ENCODE data around the gene HYAL1.
A peak's percentile ranks its signal among the peaks of the same experiment; 100 is the strongest.
"Not testable (repeated sequence)": the region's sequence is repeated elsewhere in the genome, so short reads cannot be mapped to it uniquely, and the experiment has no call there.

Gene HYAL1

DNA sequence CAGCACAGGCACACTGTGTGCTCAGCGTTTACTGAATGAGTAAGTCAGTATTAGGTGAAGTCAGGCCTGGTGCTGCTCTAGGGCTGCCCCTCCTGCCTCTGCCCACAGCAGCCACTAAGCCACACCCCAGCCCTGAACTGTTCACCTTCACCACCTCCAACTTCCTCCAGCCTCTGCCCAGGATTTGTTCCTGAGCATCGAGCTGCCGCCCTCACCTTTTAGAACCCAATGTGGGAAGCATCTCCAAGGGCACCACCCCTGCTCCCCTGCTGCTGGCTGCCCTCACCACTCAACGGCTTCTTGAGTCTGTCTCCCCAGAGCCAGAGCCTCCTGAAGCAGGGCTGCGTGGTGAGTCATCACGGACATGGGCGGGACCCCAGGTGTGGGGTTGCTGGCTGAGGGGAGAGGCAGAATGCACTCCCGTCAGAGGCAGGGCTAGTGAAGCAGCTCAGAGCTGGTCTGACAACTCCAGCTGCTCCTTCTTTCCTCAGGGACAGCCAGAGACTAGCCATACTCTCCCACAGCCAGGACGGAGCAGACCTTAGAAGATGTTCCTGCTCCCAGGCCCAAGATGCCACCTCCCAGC lies 13.4 kb upstream of the HYAL1 start:
- DNase-seq, result no peak

- no peak for DNase-seq
Observed at GRCh38 chr3:50314816-50315215, 11.4 kb upstream of the HYAL1 start.

DNA sequence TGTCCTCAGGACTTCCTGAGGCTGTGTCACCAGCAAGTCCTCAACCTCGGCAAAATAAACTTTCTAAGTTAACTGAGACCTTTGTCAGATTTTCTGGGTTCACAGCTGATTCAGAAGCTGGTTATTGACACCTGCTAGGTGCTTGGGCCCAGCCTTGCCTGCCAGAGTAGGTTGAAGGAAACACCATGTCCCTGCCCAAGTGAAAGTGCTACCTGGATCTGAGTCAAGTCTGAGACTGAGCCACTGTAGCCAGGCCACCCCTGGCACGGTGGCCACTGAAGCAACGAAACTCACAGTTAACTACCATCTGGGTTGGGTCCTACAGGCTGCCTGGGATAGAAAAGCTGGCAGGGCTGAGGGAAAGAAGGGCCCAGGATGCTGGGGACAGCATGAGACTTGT lies 11.0 kb upstream of the HYAL1 start:
- no peak for DNase-seq

- DNase-seq, result not testable (repeated sequence)
Observed at GRCh38 chr3:50312041-50312440, 8.7 kb upstream of the HYAL1 start.

GRCh38 chr3:50304601-50305000 lies 1.2 kb upstream of the HYAL1 start:
- DNase-seq, result no peak

DNA sequence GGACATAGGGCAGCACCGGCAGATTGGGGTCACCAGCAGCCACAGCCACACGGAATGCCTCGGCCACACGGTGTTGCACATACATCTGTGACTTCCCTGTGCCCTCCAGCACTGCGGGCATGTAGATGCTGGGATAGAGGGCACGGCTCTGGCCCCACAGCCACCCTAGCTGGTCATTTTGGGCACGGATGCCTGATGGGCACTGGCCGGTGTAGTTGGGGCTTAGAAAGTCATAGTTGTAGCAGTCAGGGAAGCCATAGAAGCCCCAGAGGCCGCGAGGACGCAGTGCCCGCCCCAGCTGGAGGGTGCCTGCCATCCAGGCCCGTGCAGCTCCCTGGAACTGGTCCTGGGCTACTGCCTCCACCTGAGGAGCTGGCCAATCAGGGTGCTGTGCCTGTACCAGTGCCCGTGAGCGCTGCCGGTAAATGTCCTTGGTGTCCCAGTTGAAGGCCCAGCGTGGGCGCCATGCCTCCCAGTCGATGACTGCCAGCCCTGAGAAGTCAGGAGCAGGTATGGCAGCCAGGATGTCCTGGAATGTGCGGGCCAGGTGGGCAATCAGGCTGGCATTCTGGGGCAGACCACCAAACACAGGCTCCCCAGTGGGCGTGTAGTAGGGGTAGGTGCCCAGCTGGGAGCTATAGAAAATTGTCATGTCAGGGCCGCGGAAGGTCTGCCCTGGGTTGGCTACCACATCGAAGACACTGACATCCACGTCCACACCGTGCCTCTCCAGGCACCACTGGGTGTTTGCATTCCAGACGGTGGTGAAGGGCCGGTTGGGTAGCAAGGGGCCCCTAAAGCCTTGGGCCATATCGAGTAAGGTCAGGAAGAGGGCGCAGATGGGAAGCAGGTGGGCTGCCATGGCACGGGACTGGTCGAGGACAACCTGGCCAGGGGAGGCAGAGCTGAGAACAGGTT lies 1.0 kb downstream of the HYAL1 start:
- DNase-seq, result no peak

DNA sequence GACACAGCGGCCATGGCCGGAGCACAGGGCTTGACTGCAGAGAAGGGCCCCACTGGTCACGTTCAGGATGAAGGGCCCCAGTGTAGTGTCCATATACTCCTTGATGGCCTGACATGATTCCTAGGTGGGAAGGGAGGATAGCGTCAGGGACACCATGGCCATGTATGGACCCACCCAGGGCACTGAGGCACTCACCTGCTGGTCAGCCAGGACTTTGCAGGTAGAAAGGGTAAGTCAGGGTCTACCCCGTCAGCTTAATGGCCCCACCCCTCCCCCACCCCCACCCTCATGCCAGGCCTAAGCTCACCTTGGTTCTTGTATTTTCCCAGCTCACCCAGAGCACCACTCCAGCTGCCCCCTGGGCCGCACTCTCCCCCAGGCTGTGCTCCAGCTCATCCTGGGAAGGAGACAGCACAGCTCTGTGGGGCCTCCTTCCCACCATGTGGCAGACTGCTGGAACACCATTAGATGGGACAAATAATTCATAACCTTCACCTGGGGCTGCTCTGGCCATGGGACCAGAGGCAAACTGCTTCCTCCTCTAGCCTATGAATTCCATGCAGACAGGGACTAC lies 2.6 kb downstream of the HYAL1 start:
- DNase-seq, result no peak

DNA sequence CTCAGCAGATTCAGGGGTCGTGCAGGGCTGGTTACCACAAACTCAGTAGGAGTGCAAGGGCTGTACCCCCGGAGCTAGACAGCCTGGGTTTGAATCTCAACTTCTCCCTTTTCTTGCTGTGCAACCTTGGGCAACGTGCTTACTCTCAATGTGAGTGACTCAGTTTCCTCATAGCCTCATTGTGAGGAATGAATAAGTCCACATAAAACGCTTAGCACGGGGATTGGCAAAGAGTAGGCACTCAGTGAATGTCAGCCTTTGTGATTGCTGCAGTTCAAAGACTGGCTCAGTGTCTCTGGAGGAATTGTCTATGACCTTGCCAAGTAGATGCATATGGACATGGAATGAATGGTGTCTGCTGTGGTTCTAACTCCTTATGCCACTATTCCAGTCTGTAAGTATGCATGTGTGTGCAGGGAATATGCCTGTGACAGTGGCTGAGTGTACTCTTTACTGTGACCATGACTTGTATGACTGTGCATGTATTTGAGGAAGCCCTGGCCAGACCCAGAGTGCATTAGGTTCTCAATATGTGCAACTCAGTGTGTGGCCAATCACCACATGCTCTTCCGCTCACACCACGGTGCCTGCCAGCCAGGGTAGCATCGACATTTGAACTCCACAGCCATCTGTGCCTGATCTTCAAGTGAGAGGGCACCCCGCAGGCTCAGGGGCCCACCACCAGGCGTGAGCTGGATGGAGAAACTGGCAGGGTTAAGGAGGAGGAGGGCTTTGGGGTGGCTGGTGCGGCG lies 3.3 kb downstream of the HYAL1 start:
- no peak for DNase-seq

GRCh38 chr3:50299638-50299928 lies 3.8 kb downstream of the HYAL1 start:
- DNase-seq, result no peak

GRCh38 chr3:50298836-50299637 lies 4.3 kb downstream of the HYAL1 start, which contains the start of the genes HYAL3 and NAA80:
Gene HYAL3, minus strand, starts transcription at chr3:50299405. Its CDS starts 3,803 bp downstream, at chr3:50295602.
Gene NAA80, minus strand, starts transcription at chr3:50299405. Its CDS starts 1,942 bp downstream, at chr3:50297463.
- DNase-seq, result peak; percentile 95

GRCh38 chr3:50297896-50298725 lies 5.3 kb downstream of the HYAL1 start:
- DNase-seq, result no peak

- DNase-seq, result no peak
Observed at GRCh38 chr3:50297384-50297775, 6.0 kb downstream of the HYAL1 start.

DNA sequence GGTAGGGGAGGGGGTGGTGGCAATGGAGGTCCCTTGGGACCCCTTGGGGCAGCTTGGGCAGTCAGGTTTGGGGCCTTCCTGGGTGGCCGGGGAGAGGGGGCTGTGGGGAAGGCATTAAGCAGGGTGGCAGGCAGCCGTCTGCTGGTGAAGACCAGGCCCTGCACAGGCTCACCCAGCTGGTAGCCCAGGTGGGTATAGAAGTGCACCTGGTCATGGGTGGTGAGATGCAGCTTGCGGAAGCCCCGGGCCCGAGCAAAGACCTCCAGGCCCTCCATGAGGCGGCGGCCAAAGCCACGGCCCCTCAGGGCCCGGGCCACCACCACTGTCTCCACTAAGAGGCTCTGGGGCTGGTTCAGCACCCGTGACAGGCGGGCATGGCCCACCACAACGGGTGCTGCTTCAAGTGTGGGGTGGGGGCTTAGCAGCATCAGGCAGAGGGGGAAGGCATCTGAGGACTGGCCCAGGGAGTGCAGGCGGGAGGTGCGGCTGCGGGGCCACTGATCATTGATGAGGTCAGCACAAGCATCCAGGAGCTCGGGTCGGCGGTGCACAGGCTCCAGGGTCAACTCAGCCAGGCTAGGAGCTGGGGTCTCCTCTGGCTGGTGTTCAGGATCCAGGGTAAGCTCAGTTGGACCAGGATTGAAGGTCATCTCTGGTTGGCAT lies 6.5 kb downstream of the HYAL1 start:
- DNase-seq, result no peak

GRCh38 chr3:50295553-50296431 lies 7.6 kb downstream of the HYAL1 start:
- no peak for DNase-seq

- DNase-seq, result no peak
Observed at GRCh38 chr3:50294492-50295403, 8.6 kb downstream of the HYAL1 start.

DNA sequence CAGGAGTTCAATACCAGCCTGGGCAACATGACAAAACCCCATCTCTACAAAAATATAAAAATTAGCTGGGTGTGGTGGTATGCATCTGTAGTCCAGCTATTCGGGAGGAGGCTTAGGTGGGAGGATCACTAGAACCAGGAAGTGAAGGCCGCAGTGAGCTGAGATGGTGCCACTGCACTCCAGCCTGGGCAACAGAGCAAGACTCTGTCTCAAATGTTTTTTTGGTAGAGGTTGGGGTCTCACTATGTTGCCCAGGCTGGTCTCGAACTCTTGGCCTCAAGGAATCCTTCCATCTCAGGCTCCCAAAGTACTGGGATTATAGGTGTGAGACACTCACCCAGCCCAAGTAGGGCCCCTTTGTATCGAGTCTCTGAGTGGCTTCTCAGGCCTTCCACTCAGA lies 9.3 kb downstream of the HYAL1 start:
- no peak for DNase-seq

- DNase-seq, result no peak
Observed at GRCh38 chr3:50293079-50293801, 10.1 kb downstream of the HYAL1 start.

All from NCI-H1092 (cell line).